Liver (tissue), 9 donors: ENCODE data around the gene SESTD1. TPM values are rescaled to one million over a fixed set of nuclear protein-coding genes. Genes with fewer than 3 reads are reported as not detected.

Experiments
- DNase-seq: peaks from one replicate; pipeline ENCODE4 v3.0.0-alpha.2; 2017; ENCODE audit warnings: low spot score
- H3K27ac ChIP-seq, 2 donors: one replicate each; pipeline ENCODE4 v1.7.0; 2013; ENCODE audit warnings: inconsistent platforms in 2 of 2, low read length in 2 of 2, control low read depth in 1 of 2, low read depth in 1 of 2, mild to moderate bottlenecking in 1 of 2
- H3K27me3 ChIP-seq, 4 donors: one replicate each; pipeline versions ENCODE4 v1.6.1 to v1.7.0; 2013; ENCODE audit warnings: low read length in 3 of 4, inconsistent platforms in 1 of 4, mild to moderate bottlenecking in 1 of 4, moderate library complexity in 1 of 4; ENCODE audit not compliant: control insufficient read depth in 4 of 4, insufficient read depth in 4 of 4
- H3K36me3 ChIP-seq, 4 donors: one replicate each; pipeline versions ENCODE4 v1.6.1 to v1.7.0; 2013; ENCODE audit warnings: low read length in 3 of 4, mild to moderate bottlenecking in 3 of 4, low read depth in 1 of 4, moderate library complexity in 1 of 4; ENCODE audit not compliant: control insufficient read depth in 4 of 4, insufficient read depth in 3 of 4
- H3K4me1 ChIP-seq, 4 donors: one replicate each; pipeline versions ENCODE4 v1.6.1 to v1.7.0; 2013; ENCODE audit warnings: low read length in 3 of 4, mild to moderate bottlenecking in 3 of 4, moderate library complexity in 1 of 4; ENCODE audit not compliant: control insufficient read depth in 4 of 4, insufficient read depth in 4 of 4
- H3K4me3 ChIP-seq, 3 donors: one replicate each; pipeline versions ENCODE4 v1.6.1 to v1.7.0; 2013; ENCODE audit warnings: low read length in 3 of 3, control low read depth in 1 of 3, low read depth in 1 of 3, mild to moderate bottlenecking in 1 of 3
- H3K9ac ChIP-seq, 2 donors: one replicate each; pipeline ENCODE4 v1.7.0; 2013; ENCODE audit warnings: low read length in 2 of 2, mild to moderate bottlenecking in 2 of 2, moderate library complexity in 2 of 2, control low read depth in 1 of 2, low read depth in 1 of 2
- H3K9me3 ChIP-seq, 4 donors: one replicate each; pipeline versions ENCODE4 v1.6.1 to v1.7.0; 2013; ENCODE audit warnings: low read length in 3 of 4; ENCODE audit not compliant: control insufficient read depth in 4 of 4
- FOXA1 ChIP-seq: IDR thresholded peaks from 2 replicates; pipeline ENCODE4 v1.6.1; 2016; ENCODE audit warnings: antibody characterized with exemption
- GABPA ChIP-seq, 2 donors: IDR thresholded peaks in 1 of 2; conservative IDR thresholded peaks in 1 of 2; 2 replicates each; pipeline ENCODE4 v1.6.1; 2016; ENCODE audit warnings: antibody characterized with exemption in 2 of 2, mild to moderate bottlenecking in 1 of 2, moderate library complexity in 1 of 2
- HNF4A ChIP-seq, 2 donors: conservative IDR thresholded peaks; 2 replicates each; pipeline ENCODE4 v1.6.1; 2016; ENCODE audit warnings: antibody characterized with exemption in 2 of 2, mild to moderate bottlenecking in 2 of 2
- JUND ChIP-seq, 2 donors: IDR thresholded peaks; 2 replicates each; pipeline ENCODE4 v1.6.1; 2016; ENCODE audit warnings: antibody characterized with exemption in 2 of 2
- NR2F2 ChIP-seq: IDR thresholded peaks from 2 replicates; pipeline ENCODE4 v1.6.1; 2016; ENCODE audit warnings: antibody characterized with exemption
- RAD21 ChIP-seq, 2 donors: IDR thresholded peaks; 2 replicates each; pipeline ENCODE4 v1.6.1; 2016; ENCODE audit warnings: antibody characterized with exemption in 2 of 2, mild to moderate bottlenecking in 2 of 2
- RXRA ChIP-seq, 2 donors: IDR thresholded peaks; 2 replicates each; pipeline ENCODE4 v1.6.1; 2017 to 2018; ENCODE audit warnings: antibody characterized with exemption in 2 of 2, mild to moderate bottlenecking in 1 of 2
- SP1 ChIP-seq: IDR thresholded peaks from 2 replicates; pipeline ENCODE4 v1.6.1; 2018; ENCODE audit warnings: antibody characterized with exemption, mild to moderate bottlenecking
- YY1 ChIP-seq: IDR thresholded peaks from 2 replicates; pipeline ENCODE4 v1.6.1; 2016; ENCODE audit warnings: antibody characterized with exemption, mild to moderate bottlenecking
- WGBS: extraction: QIAGEN DNeasy Blood & Tissue Kit; methylation state at CpG from one replicate; pipeline ENCODE4 v1.1.7; 2013; 5-methylcytosine and 5-hydroxymethylcytosine counted together
- polyA plus RNA-seq, 2 donors: library from polyadenylated mRNA; stranded (reverse) in 1 of 2; unstranded in 1 of 2; fragments of 200-250 nt in 1 of 2; fragments of >200 nt in 1 of 2; fragmentation: Nextera tagmentation in 1 of 2; extraction: Ambion mirVana in 1 of 2; gene quantifications; one replicate each; pipeline versions ENCODE4 v1.2.1 to v1.2.3, GENCODE V29; 2013 to 2015
- total RNA-seq, 2 donors: library from RNA; depleted of rRNA; stranded (reverse); fragments of >200 nt; gene quantifications; one replicate each; pipeline ENCODE4 v1.2.3, GENCODE V29; 2014
- TF ChIP-seq, protein P1 (sequence below): IDR thresholded peaks from 2 replicates; pipeline ENCODE4 v1.6.1; 2016; ENCODE audit warnings: antibody characterized with exemption, mild to moderate bottlenecking
- TF ChIP-seq, protein P2 (sequence below): IDR thresholded peaks from 2 replicates; pipeline ENCODE4 v1.6.1; 2016; ENCODE audit warnings: antibody characterized with exemption
- donor health status: healthy.
- donor health status: healthy.
- donor health status: healthy.
- donor health status: healthy.
- donor health status: healthy.

Gene SESTD1
- total and polyA plus RNA-seq, 4 donors: 6.3 to 10.1 (median 7.4) TPM

GRCh38 chr2:179226961-179227259 is 37.7 kb downstream of the SESTD1 start (continued):
- TF ChIP-seq, protein P1, sequence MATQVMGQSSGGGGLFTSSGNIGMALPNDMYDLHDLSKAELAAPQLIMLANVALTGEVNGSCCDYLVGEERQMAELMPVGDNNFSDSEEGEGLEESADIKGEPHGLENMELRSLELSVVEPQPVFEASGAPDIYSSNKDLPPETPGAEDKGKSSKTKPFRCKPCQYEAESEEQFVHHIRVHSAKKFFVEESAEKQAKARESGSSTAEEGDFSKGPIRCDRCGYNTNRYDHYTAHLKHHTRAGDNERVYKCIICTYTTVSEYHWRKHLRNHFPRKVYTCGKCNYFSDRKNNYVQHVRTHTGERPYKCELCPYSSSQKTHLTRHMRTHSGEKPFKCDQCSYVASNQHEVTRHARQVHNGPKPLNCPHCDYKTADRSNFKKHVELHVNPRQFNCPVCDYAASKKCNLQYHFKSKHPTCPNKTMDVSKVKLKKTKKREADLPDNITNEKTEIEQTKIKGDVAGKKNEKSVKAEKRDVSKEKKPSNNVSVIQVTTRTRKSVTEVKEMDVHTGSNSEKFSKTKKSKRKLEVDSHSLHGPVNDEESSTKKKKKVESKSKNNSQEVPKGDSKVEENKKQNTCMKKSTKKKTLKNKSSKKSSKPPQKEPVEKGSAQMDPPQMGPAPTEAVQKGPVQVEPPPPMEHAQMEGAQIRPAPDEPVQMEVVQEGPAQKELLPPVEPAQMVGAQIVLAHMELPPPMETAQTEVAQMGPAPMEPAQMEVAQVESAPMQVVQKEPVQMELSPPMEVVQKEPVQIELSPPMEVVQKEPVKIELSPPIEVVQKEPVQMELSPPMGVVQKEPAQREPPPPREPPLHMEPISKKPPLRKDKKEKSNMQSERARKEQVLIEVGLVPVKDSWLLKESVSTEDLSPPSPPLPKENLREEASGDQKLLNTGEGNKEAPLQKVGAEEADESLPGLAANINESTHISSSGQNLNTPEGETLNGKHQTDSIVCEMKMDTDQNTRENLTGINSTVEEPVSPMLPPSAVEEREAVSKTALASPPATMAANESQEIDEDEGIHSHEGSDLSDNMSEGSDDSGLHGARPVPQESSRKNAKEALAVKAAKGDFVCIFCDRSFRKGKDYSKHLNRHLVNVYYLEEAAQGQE: no peak
- TF ChIP-seq YY1 (no peak), FOXA1 (no peak), RAD21 (IDR thresholded peaks at IDR 0.05) (no peak)

- 33% methylated on average over 6 of the region's 6 CpGs for WGBS
- Histone ChIP-seq H3K36me3 (no peaks in the 10 kb centered on the region), H3K27ac (no peak overlapping the region), H3K4me1 (peaks cover 2 to 18% (median 8%) of the 10 kb centered on the region in 4 donors), H3K9me3 (no peaks in the 10 kb centered on the region), H3K4me3 (no peak overlapping the region), H3K27me3 (no peaks in the 10 kb centered on the region), H3K9ac (no peak overlapping the region)
- TF ChIP-seq, protein P2, sequence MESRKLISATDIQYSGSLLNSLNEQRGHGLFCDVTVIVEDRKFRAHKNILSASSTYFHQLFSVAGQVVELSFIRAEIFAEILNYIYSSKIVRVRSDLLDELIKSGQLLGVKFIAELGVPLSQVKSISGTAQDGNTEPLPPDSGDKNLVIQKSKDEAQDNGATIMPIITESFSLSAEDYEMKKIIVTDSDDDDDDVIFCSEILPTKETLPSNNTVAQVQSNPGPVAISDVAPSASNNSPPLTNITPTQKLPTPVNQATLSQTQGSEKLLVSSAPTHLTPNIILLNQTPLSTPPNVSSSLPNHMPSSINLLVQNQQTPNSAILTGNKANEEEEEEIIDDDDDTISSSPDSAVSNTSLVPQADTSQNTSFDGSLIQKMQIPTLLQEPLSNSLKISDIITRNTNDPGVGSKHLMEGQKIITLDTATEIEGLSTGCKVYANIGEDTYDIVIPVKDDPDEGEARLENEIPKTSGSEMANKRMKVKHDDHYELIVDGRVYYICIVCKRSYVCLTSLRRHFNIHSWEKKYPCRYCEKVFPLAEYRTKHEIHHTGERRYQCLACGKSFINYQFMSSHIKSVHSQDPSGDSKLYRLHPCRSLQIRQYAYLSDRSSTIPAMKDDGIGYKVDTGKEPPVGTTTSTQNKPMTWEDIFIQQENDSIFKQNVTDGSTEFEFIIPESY: no peak
- TF ChIP-seq HNF4A (conservative IDR thresholded peaks at IDR 0.05) (peak in 1 of 2 donors; percentile 27), JUND (IDR thresholded peaks at IDR 0.05) (peak in 1 of 2 donors; percentile 28), NR2F2 (no peak), YY1 (peak; percentile 78), FOXA1 (no peak), GABPA (IDR thresholded peaks at IDR 0.05 in 1 of 2, conservative IDR thresholded peaks at IDR 0.05 in 1 of 2) (no peak), RXRA (IDR thresholded peaks at IDR 0.05) (no peak), SP1 (no peak)
- TF ChIP-seq, protein P1: peak; percentile 67
- DNase-seq: no peak
Measured at GRCh38 chr2:179226203-179226960, 38.2 kb downstream of the SESTD1 start.
